DND-41 (cell line): Measurements from ENCODE around the gene PERCC1.

Experiments
- EZH2 ChIP-seq: IDR thresholded peaks from 3 replicates; pipeline ENCODE4 v1.6.1; 2012; ENCODE audit warnings: borderline replicate concordance, low read depth, mild to moderate bottlenecking, moderate library complexity, low read length, inconsistent platforms; ENCODE audit not compliant: severe bottlenecking
- TF ChIP-seq, protein P1 (sequence below): IDR thresholded peaks from 2 replicates; pipeline ENCODE4 v1.5.1; 2012; ENCODE audit warnings: borderline replicate concordance, low read length, moderate library complexity, mild to moderate bottlenecking; ENCODE audit not compliant: poor library complexity, severe bottlenecking; ENCODE audit errors: extremely low read depth

DNA sequence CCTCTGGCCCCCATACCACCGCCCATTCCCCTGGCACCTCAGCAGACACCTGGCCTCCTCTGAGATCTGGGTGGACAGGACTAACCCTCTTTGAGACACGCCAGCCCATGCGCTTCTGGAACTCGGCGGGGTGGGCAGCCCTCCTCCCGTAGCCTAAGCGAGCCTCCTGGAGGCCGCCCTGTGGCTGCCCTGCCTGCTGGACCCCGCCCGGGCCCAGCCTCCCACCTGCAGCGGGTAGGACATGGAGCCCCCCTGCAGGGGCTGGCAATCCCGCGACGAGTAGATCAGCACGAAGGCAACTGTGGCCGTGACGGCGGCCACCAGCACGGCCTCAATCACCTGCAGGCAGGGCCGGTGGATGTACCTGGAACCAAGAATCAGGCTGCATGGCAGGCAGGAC is 21.7 kb downstream of the PERCC1 start:
- TF ChIP-seq, protein P1, sequence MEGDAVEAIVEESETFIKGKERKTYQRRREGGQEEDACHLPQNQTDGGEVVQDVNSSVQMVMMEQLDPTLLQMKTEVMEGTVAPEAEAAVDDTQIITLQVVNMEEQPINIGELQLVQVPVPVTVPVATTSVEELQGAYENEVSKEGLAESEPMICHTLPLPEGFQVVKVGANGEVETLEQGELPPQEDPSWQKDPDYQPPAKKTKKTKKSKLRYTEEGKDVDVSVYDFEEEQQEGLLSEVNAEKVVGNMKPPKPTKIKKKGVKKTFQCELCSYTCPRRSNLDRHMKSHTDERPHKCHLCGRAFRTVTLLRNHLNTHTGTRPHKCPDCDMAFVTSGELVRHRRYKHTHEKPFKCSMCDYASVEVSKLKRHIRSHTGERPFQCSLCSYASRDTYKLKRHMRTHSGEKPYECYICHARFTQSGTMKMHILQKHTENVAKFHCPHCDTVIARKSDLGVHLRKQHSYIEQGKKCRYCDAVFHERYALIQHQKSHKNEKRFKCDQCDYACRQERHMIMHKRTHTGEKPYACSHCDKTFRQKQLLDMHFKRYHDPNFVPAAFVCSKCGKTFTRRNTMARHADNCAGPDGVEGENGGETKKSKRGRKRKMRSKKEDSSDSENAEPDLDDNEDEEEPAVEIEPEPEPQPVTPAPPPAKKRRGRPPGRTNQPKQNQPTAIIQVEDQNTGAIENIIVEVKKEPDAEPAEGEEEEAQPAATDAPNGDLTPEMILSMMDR = no peak
- TF ChIP-seq EZH2 = no peak
